Astrocyte (in vitro differentiated cells and primary cell): ENCODE data around the gene SYCN. TPM values are rescaled to one million over a fixed set of nuclear protein-coding genes. Genes with fewer than 3 reads are reported as not detected.

Experiments used
- DNase-seq: peaks from one replicate; pipeline ENCODE4 v3.0.0-alpha.2; 2010; ENCODE audit warnings: low read depth
- FAIRE-seq: peaks from 2 replicates; lab custom pipeline; 2011; peaks lifted over from hg19 to GRCh38; lab: Jason Lieb, UNC
- H2AFZ ChIP-seq: 2 replicates; pipeline ENCODE4 v1.6.0; 2012; ENCODE audit warnings: low read depth, low read length, inconsistent platforms
- H3K27ac ChIP-seq: 2 replicates; pipeline ENCODE4 v1.5.1; 2011; ENCODE audit warnings: low read depth, low read length, inconsistent platforms
- H3K27me3 ChIP-seq: 2 replicates; pipeline ENCODE4 v1.6.0; 2011; ENCODE audit warnings: low read length, inconsistent platforms; ENCODE audit not compliant: insufficient read depth
- H3K36me3 ChIP-seq: 2 replicates; pipeline ENCODE4 v1.5.1; 2011; ENCODE audit warnings: low read length, inconsistent platforms; ENCODE audit not compliant: insufficient read depth
- H3K4me1 ChIP-seq: 2 replicates; pipeline ENCODE4 v1.5.1; 2011; ENCODE audit warnings: low read length, inconsistent platforms; ENCODE audit not compliant: insufficient read depth
- H3K4me2 ChIP-seq: 2 replicates; pipeline ENCODE4 v1.6.0; 2012; ENCODE audit warnings: low read length, inconsistent platforms
- H3K4me3 ChIP-seq: 2 replicates; pipeline ENCODE4 v1.5.1; 2011; ENCODE audit warnings: low read depth, mild to moderate bottlenecking, low read length, inconsistent platforms; ENCODE audit not compliant: insufficient read depth
- H3K79me2 ChIP-seq: 2 replicates; pipeline ENCODE4 v1.6.0; 2012; ENCODE audit warnings: mild to moderate bottlenecking, low read length, inconsistent platforms; ENCODE audit not compliant: insufficient read depth
- H3K9ac ChIP-seq: 2 replicates; pipeline ENCODE4 v1.6.0; 2012; ENCODE audit warnings: mild to moderate bottlenecking, low read length, inconsistent platforms
- H3K9me3 ChIP-seq: 2 replicates; pipeline ENCODE4 v1.5.1; 2012; ENCODE audit warnings: low read depth, mild to moderate bottlenecking, low read length, inconsistent platforms; ENCODE audit not compliant: insufficient read depth
- H4K20me1 ChIP-seq: 2 replicates; pipeline ENCODE4 v1.6.0; 2012; ENCODE audit warnings: low read length, inconsistent platforms; ENCODE audit not compliant: insufficient read depth
- H3K27ac Mint-ChIP-seq: one replicate; pipeline ENCODE4 v1.8.0; 2021; ENCODE audit warnings: mild to moderate bottlenecking, mixed read lengths; ENCODE audit not compliant: unreplicated experiment
- H3K27me3 Mint-ChIP-seq: one replicate; pipeline ENCODE4 v1.8.0; 2021; ENCODE audit warnings: low read depth, mixed read lengths; ENCODE audit not compliant: unreplicated experiment
- H3K36me3 Mint-ChIP-seq: one replicate; pipeline ENCODE4 v1.8.0; 2021; ENCODE audit warnings: low read depth, mixed read lengths; ENCODE audit not compliant: unreplicated experiment
- H3K4me1 Mint-ChIP-seq: one replicate; pipeline ENCODE4 v1.8.0; 2021; ENCODE audit warnings: low read depth, mixed read lengths; ENCODE audit not compliant: unreplicated experiment
- H3K4me3 Mint-ChIP-seq: one replicate; pipeline ENCODE4 v1.8.0; 2021; ENCODE audit warnings: mild to moderate bottlenecking, moderate library complexity, mixed read lengths; ENCODE audit not compliant: unreplicated experiment
- H3K9me3 Mint-ChIP-seq: one replicate; pipeline ENCODE4 v1.8.0; 2021; ENCODE audit warnings: mild to moderate bottlenecking, mixed read lengths; ENCODE audit not compliant: unreplicated experiment
- CTCF ChIP-seq: IDR thresholded peaks from 2 replicates; pipeline ENCODE4 v1.5.1; 2011; ENCODE audit warnings: low read depth, mild to moderate bottlenecking, inconsistent platforms, low read length, moderate library complexity; ENCODE audit not compliant: insufficient read depth
- EZH2 ChIP-seq: IDR thresholded peaks from 2 replicates; pipeline ENCODE4 v1.6.1; 2012; ENCODE audit warnings: mild to moderate bottlenecking, low read length, inconsistent platforms; ENCODE audit not compliant: insufficient read depth
- total RNA-seq: library from RNA; stranded (reverse); gene quantifications from 2 replicates; pipeline ENCODE4 v1.2.1, GENCODE V29; 2021

Gene SYCN
- total RNA-seq, 1 donor from 2014 or later, result not detected

- H3K4me3 Mint-ChIP-seq, result no peak within 1 kb of the TSS
- no peak within 1 kb of the TSS for H3K4me2 ChIP-seq
These were observed 44.7 kb upstream of the SYCN start, which contains the start of gene IFNL4 for GRCh38 chr19:39248806-39249205. Gene IFNL4, minus strand, starts transcription at chr19:39248856.

GRCh38 chr19:39247701-39248664 is 43.9 kb upstream of the SYCN start:
- TF ChIP-seq EZH2 (peak; percentile 91), CTCF (no peak)

More at GRCh38 chr19:39248806-39249205, 44.7 kb upstream of the SYCN start, which contains the start of gene IFNL4:
- Histone ChIP-seq H3K36me3 (no peaks in the 10 kb centered on the region), H2AFZ (peak within 1 kb of the TSS; percentile 26), H3K9ac (no peak within 1 kb of the TSS), H3K4me1 (no peaks in the 10 kb centered on the region), H3K79me2 (no peaks in the 10 kb centered on the region), H3K27me3 (peaks cover 39% of the 10 kb centered on the region), H3K4me3 (no peak within 1 kb of the TSS), H3K9me3 (no peaks in the 10 kb centered on the region), H3K27ac (no peak within 1 kb of the TSS), H4K20me1 (no peaks in the 10 kb centered on the region)
- DNase-seq (no peak), FAIRE-seq (no peak)
- H3K9me3 Mint-ChIP-seq, result peaks cover 3% of the 10 kb centered on the region
- TF ChIP-seq CTCF, result no peak
- TF ChIP-seq EZH2, result no peak
- H3K27ac Mint-ChIP-seq, result no peak within 1 kb of the TSS
- peaks cover 53% of the 10 kb centered on the region for H3K27me3 Mint-ChIP-seq
- H3K4me1 Mint-ChIP-seq, result no peaks in the 10 kb centered on the region
- no peaks in the 10 kb centered on the region for H3K36me3 Mint-ChIP-seq

More at GRCh38 chr19:39247701-39248664, 43.9 kb upstream of the SYCN start:
- H3K27me3 ChIP-seq, result peaks cover 34% of the 10 kb centered on the region
- DNase-seq, result no peak
- H3K9me3 ChIP-seq, result no peaks in the 10 kb centered on the region
- peak overlapping the region; percentile 26 for H2AFZ ChIP-seq
- no peak overlapping the region for H3K9ac ChIP-seq
- Mint-ChIP-seq H3K4me1 (no peaks in the 10 kb centered on the region), H3K4me3 (no peak overlapping the region), H3K36me3 (no peaks in the 10 kb centered on the region), H3K27ac (no peak overlapping the region), H3K9me3 (peaks cover 3% of the 10 kb centered on the region), H3K27me3 (peaks cover 50% of the 10 kb centered on the region)
- no peak overlapping the region for H3K4me2 ChIP-seq
- no peaks in the 10 kb centered on the region for H3K4me1 ChIP-seq
- FAIRE-seq, result no peak
- H3K79me2 ChIP-seq, result no peaks in the 10 kb centered on the region
- H3K27ac ChIP-seq, result no peak overlapping the region
- no peak overlapping the region for H3K4me3 ChIP-seq
- no peaks in the 10 kb centered on the region for H3K36me3 ChIP-seq
- H4K20me1 ChIP-seq, result no peaks in the 10 kb centered on the region
